ENCODE measurements around the gene RNASE7.

RNASE7 gene

GRCh38 chr14:21089271-21089670, 47.1 kb downstream of the RNASE7 start:
- Histone ChIP-seq H3K36me3 (ENCODE audit: control insufficient read depth, insufficient read depth, low read length) (peaks cover 5% of the 10 kb centered on the region), H3K27me3 (ENCODE audit: control insufficient read depth, insufficient read depth, low read length) (no peaks in the 10 kb centered on the region), H3K4me1 (ENCODE audit: control insufficient read depth, insufficient read depth, low read length) (peaks cover 15% of the 10 kb centered on the region), H3K9me3 (ENCODE audit: control insufficient read depth, low read length) (no peaks in the 10 kb centered on the region), H3K9ac (ENCODE audit: low read length) (no peak overlapping the region), H3K4me3 (ENCODE audit: low read length) (no peak overlapping the region)

GRCh38 chr14:21089877-21090193, 47.7 kb downstream of the RNASE7 start:
- Histone ChIP-seq H3K9me3 (ENCODE audit: control insufficient read depth, low read length) (no peaks in the 10 kb centered on the region), H3K27me3 (ENCODE audit: control insufficient read depth, insufficient read depth, low read length) (no peaks in the 10 kb centered on the region), H3K9ac (ENCODE audit: low read length) (no peak overlapping the region), H3K4me1 (ENCODE audit: control insufficient read depth, insufficient read depth, low read length) (peaks cover 15% of the 10 kb centered on the region), H3K36me3 (ENCODE audit: control insufficient read depth, insufficient read depth, low read length) (peaks cover 5% of the 10 kb centered on the region), H3K4me3 (ENCODE audit: low read length) (no peak overlapping the region)

- Histone ChIP-seq H3K4me3 (ENCODE audit: low read length) (no peak overlapping the region), H3K4me1 (ENCODE audit: control insufficient read depth, insufficient read depth, low read length) (peaks cover 10% of the 10 kb centered on the region), H3K9me3 (ENCODE audit: control insufficient read depth, low read length) (no peaks in the 10 kb centered on the region), H3K27me3 (ENCODE audit: control insufficient read depth, insufficient read depth, low read length) (no peaks in the 10 kb centered on the region), H3K36me3 (ENCODE audit: control insufficient read depth, insufficient read depth, low read length) (peaks cover 5% of the 10 kb centered on the region), H3K9ac (ENCODE audit: low read length) (no peak overlapping the region)
These were observed 48.2 kb downstream of the RNASE7 start for GRCh38 chr14:21090194-21090939.

- H3K9ac ChIP-seq (ENCODE audit: low read length): no peak overlapping the region
- H3K4me3 ChIP-seq (ENCODE audit: low read length): no peak overlapping the region
- H3K27me3 ChIP-seq (ENCODE audit: control insufficient read depth, insufficient read depth, low read length): no peaks in the 10 kb centered on the region
- H3K4me1 ChIP-seq (ENCODE audit: control insufficient read depth, insufficient read depth, low read length): peaks cover 8% of the 10 kb centered on the region
- no peaks in the 10 kb centered on the region for H3K9me3 ChIP-seq (ENCODE audit: control insufficient read depth, low read length)
- peaks cover 5% of the 10 kb centered on the region for H3K36me3 ChIP-seq (ENCODE audit: control insufficient read depth, insufficient read depth, low read length)
These were observed 48.9 kb downstream of the RNASE7 start for GRCh38 chr14:21090940-21091663.

GRCh38 chr14:21091821-21092272, 49.7 kb downstream of the RNASE7 start:
- no peak overlapping the region for H3K9ac ChIP-seq (ENCODE audit: low read length)
- H3K36me3 ChIP-seq (ENCODE audit: control insufficient read depth, insufficient read depth, low read length): peaks cover 5% of the 10 kb centered on the region
- no peaks in the 10 kb centered on the region for H3K27me3 ChIP-seq (ENCODE audit: control insufficient read depth, insufficient read depth, low read length)
- H3K4me1 ChIP-seq (ENCODE audit: control insufficient read depth, insufficient read depth, low read length): peaks cover 10% of the 10 kb centered on the region
- no peaks in the 10 kb centered on the region for H3K9me3 ChIP-seq (ENCODE audit: control insufficient read depth, low read length)
- H3K4me3 ChIP-seq (ENCODE audit: low read length): no peak overlapping the region

GRCh38 chr14:21092273-21093011, 50.3 kb downstream of the RNASE7 start:
- H3K4me3 ChIP-seq (ENCODE audit: low read length): no peak overlapping the region
- no peak overlapping the region for H3K9ac ChIP-seq (ENCODE audit: low read length)
- H3K4me1 ChIP-seq (ENCODE audit: control insufficient read depth, insufficient read depth, low read length): peaks cover 16% of the 10 kb centered on the region
- H3K9me3 ChIP-seq (ENCODE audit: control insufficient read depth, low read length): no peaks in the 10 kb centered on the region
- peaks cover 5% of the 10 kb centered on the region for H3K36me3 ChIP-seq (ENCODE audit: control insufficient read depth, insufficient read depth, low read length)
- H3K27me3 ChIP-seq (ENCODE audit: control insufficient read depth, insufficient read depth, low read length): no peaks in the 10 kb centered on the region

- Histone ChIP-seq H3K4me3 (ENCODE audit: low read length) (no peak overlapping the region), H3K9me3 (ENCODE audit: control insufficient read depth, low read length) (no peaks in the 10 kb centered on the region), H3K36me3 (ENCODE audit: control insufficient read depth, insufficient read depth, low read length) (peaks cover 5% of the 10 kb centered on the region), H3K27me3 (ENCODE audit: control insufficient read depth, insufficient read depth, low read length) (no peaks in the 10 kb centered on the region), H3K9ac (ENCODE audit: low read length) (no peak overlapping the region), H3K4me1 (ENCODE audit: control insufficient read depth, insufficient read depth, low read length) (peaks cover 19% of the 10 kb centered on the region)
These were observed 50.9 kb downstream of the RNASE7 start for GRCh38 chr14:21093018-21093417.

Data from mucosa of stomach (tissue), 1 donor.